A549 (cell line): ENCODE results near the gene CD96. TPM values are rescaled to one million over a fixed set of nuclear protein-coding genes. Genes with fewer than 3 reads are reported as not detected.
A peak's percentile ranks its signal among the peaks of the same experiment; 100 is the strongest.

Experiments
- ATAC-seq, 2 experiments: fragments of 200-7000 bp in 1 of 2; fragments of >200 bp in 1 of 2; cut with Nextera tagmentation in 1 of 2; cut with Tn5 transposase in 1 of 2; 3 replicates each; pipeline versions ENCODE4 v1.8.0 to v1.9.1; 2018 to 2020; ENCODE audit warnings: mild to moderate bottlenecking in 1 of 2, moderate library complexity in 1 of 2
- CTCF ChIA-PET: fragments of 300-600 bp; sonication (Branson Sonifier 250); formaldehyde crosslinking; extraction: SDS; loops from one replicate; lab custom pipeline; 2021; ENCODE audit warnings: antibody characterized with exemption, inconsistent platforms; lab: Yijun Ruan, JAX
- POLR2A ChIA-PET: fragments of 350-600 bp; formaldehyde crosslinking; extraction: SDS; loops from one replicate; lab custom pipeline; 2021; ENCODE audit warnings: antibody characterized with exemption, inconsistent platforms; lab: Yijun Ruan, JAX
- DNase-seq, 2 experiments: peaks; one replicate each; pipeline versions ENCODE4 v3.0.0 to v3.0.0-alpha.2; 2011 to 2016; ENCODE audit warnings: low read depth in 1 of 2, low spot score in 1 of 2
- FAIRE-seq: peaks from 2 replicates; lab custom pipeline; 2011; peaks lifted over from hg19 to GRCh38; lab: Jason Lieb, UNC
- H3K27ac ChIP-seq, 2 experiments: fragments of >200 bp; sonication (Bioruptor Twin); formaldehyde crosslinking; 3 replicates each; pipeline ENCODE4 v1.5.1; 2016 to 2017
- H3K4me1 ChIP-seq: fragments of >200 bp; sonication (Bioruptor Twin); formaldehyde crosslinking; 3 replicates; pipeline ENCODE4 v1.6.1; 2016
- H3K4me2 ChIP-seq: fragments of >200 bp; sonication (Bioruptor Twin); formaldehyde crosslinking; 3 replicates; pipeline ENCODE4 v1.6.1; 2016
- H3K4me3 ChIP-seq: fragments of >200 bp; sonication (Bioruptor Twin); formaldehyde crosslinking; 3 replicates; pipeline ENCODE4 v1.5.1; 2016
- H3K9me3 ChIP-seq: fragments of >200 bp; sonication (Bioruptor Twin); formaldehyde crosslinking; 3 replicates; pipeline ENCODE4 v1.6.1; 2016
- CHD2 ChIP-seq: fragments of 150-350 bp; IDR thresholded peaks from 2 replicates; pipeline ENCODE4 v1.6.1; 2014; ENCODE audit warnings: low read length; ENCODE audit not compliant: partially characterized antibody
- CHD4 ChIP-seq: fragments of 200-600 bp; sonication (generic); IDR thresholded peaks from 2 replicates; pipeline ENCODE4 v1.6.1; 2016; ENCODE audit warnings: antibody characterized with exemption, mild to moderate bottlenecking, borderline replicate concordance
- CTCF ChIP-seq: fragments of >200 bp; sonication (Bioruptor Twin); formaldehyde crosslinking; IDR thresholded peaks from 3 replicates; pipeline ENCODE4 v1.5.1; 2016
- EHF ChIP-seq: fragments of 250-450 bp; sonication (Bioruptor Pico); IDR thresholded peaks from 2 replicates; pipeline ENCODE4 v1.5.0; 2020; ENCODE audit warnings: mild to moderate bottlenecking
- FOSL2 ChIP-seq, 2 experiments: fragments of 450-650 bp in 1 of 2; fragments of >200 bp in 1 of 2; sonication (Bioruptor Twin) in 1 of 2; formaldehyde crosslinking; IDR thresholded peaks; 2 replicates each; pipeline versions ENCODE4 v1.5.0 to v1.6.1; 2016 to 2020; ENCODE audit warnings: mild to moderate bottlenecking in 1 of 2, moderate library complexity in 1 of 2
- GATA3 ChIP-seq: IDR thresholded peaks from 2 replicates; pipeline ENCODE4 v1.6.1; 2012; ENCODE audit warnings: borderline replicate concordance
- HOXA7 ChIP-seq: fragments of 250-450 bp; sonication (Bioruptor Pico); IDR thresholded peaks from 2 replicates; pipeline ENCODE4 v1.5.0; 2020; ENCODE audit warnings: mild to moderate bottlenecking, moderate library complexity
- NPAS2 ChIP-seq: fragments of 250-450 bp; sonication (Bioruptor Pico); IDR thresholded peaks from 2 replicates; pipeline ENCODE4 v1.8.0; 2022; ENCODE audit warnings: mild to moderate bottlenecking, moderate library complexity, borderline replicate concordance
- NR3C1 ChIP-seq: fragments of >200 bp; sonication (Bioruptor Twin); formaldehyde crosslinking; IDR thresholded peaks from 3 replicates; pipeline ENCODE4 v1.6.1; 2017
- PHF8 ChIP-seq: fragments of 200-600 bp; sonication (generic); IDR thresholded peaks from 2 replicates; pipeline ENCODE4 v1.6.1; 2016; ENCODE audit warnings: low read depth, mild to moderate bottlenecking, antibody characterized with exemption, moderate library complexity, borderline replicate concordance
- POLR2AphosphoS2 ChIP-seq: conservative IDR thresholded peaks from 2 replicates; pipeline ENCODE4 v1.6.1; 2012; ENCODE audit warnings: low read length, improper control_type of control experiment, inconsistent platforms
- RCOR1 ChIP-seq: fragments of 150-350 bp; IDR thresholded peaks from 2 replicates; pipeline ENCODE4 v1.6.1; 2014; ENCODE audit warnings: antibody characterized with exemption, low read length, low read depth
- REST ChIP-seq: fragments of 200-600 bp; sonication (generic); IDR thresholded peaks from 2 replicates; pipeline ENCODE4 v1.6.1; 2016; ENCODE audit warnings: antibody characterized with exemption, mild to moderate bottlenecking, moderate library complexity
- TP53 ChIP-seq: fragments of 250-450 bp; sonication (Bioruptor Pico); IDR thresholded peaks from 2 replicates; pipeline ENCODE4 v1.5.0; 2021; ENCODE audit warnings: mild to moderate bottlenecking, moderate library complexity
- ZFP36 ChIP-seq: fragments of 450-650 bp; IDR thresholded peaks from 2 replicates; pipeline ENCODE4 v1.6.1; 2014; ENCODE audit warnings: borderline replicate concordance; ENCODE audit not compliant: partially characterized antibody
- ZNF302 ChIP-seq: fragments of 250-450 bp; sonication (Bioruptor Pico); IDR thresholded peaks from 2 replicates; pipeline ENCODE4 v1.9.0; 2021; ENCODE audit warnings: inconsistent platforms, mild to moderate bottlenecking, moderate library complexity
- ZSCAN20 ChIP-seq: fragments of 250-450 bp; sonication (Bioruptor Pico); IDR thresholded peaks from 2 replicates; pipeline ENCODE4 v1.8.0; 2022; ENCODE audit warnings: mild to moderate bottlenecking, moderate library complexity
- WGBS: methylation state at CpG from one replicate; pipeline ENCODE4 v1.1.6; 2017; ENCODE audit errors: missing lambda C conversion rate; 5-methylcytosine and 5-hydroxymethylcytosine counted together
- polyA plus RNA-seq, 4 experiments: library from polyadenylated mRNA; depleted of rRNA in 3 of 4; stranded (reverse); fragments of >200 nt; fragmentation: RNase III in 1 of 4; extraction: RNeasy Plus Mini Kit Qiagen cat#74134 plus additional on column Dnase treatment in 1 of 4; gene quantifications; 2 replicates in 3 of 4; 3 replicates in 1 of 4; pipeline ENCODE4 v1.2.3, GENCODE V29; 2011 to 2017
- TF ChIP-seq, protein P1 (sequence below): fragments of >200 bp; sonication (Bioruptor Twin); formaldehyde crosslinking; IDR thresholded peaks from 3 replicates; pipeline ENCODE4 v1.6.1; 2016
- TF ChIP-seq, protein P2 (sequence below): fragments of 250-450 bp; sonication (Bioruptor Pico); IDR thresholded peaks from 2 replicates; pipeline ENCODE4 v1.5.0; 2021; ENCODE audit warnings: mild to moderate bottlenecking, moderate library complexity, borderline replicate concordance

CD96 gene
- polyA plus RNA-seq, 2 of the 4 experiments (the other 2 are of a cell fraction): not detected

DNA sequence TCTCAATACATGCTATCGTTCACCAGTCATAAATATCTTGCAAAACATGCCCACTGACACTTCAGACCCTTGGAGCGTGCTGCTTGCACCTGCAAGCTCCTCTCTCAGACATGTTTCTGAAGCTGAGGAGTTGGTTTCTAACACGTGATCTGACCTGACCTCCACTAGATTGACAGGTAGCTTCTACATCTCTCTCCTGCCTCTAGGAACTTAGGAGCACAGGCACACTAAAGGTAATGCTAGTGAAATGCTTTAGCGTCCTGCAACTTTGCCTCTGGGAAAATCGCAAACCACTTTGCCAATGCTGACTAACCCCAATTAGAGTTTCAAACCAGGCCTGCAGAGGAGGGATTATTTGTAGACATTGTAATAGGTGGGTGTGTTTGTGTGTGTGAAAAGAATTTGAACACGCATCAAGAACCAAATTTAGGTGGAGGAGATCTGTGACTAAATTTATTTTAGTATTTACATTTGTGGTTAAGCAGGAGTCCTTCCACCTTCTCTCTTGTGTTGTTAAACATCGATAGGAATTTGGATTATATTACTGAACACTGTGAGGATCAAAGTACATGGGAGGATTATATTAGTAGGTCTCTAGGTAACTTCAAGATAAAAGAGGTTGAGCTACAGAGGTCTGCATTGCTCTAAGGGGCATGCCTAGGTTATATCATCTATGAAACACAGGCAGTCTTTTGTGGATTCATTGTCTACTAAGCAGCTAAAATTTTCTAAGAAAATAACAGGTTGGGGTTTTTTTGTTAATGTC lies 139.8 kb downstream of the CD96 start:
- Histone ChIP-seq H3K4me1 (peaks cover 34% of the 10 kb centered on the region), H3K4me3 (no peak overlapping the region), H3K9me3 (no peaks in the 10 kb centered on the region), H3K4me2 (peak overlapping the region; percentile 30; the same call in 1 of the 3 replicates), H3K27ac (0 out of 6 replicates have a peak overlapping the region, but pooled peaks of 1 of the 2 experiments have one; percentile 1)
- POLR2A ChIA-PET: no interaction called here
- FAIRE-seq: no peak
- CTCF ChIA-PET: interaction anchor here (0.6 to 5.8 kb wide), 7 partner anchors 10 to 361 kb away, joined by 3 to 27 read pairs (median 8); no protein-coding TSS in a partner anchor
- DNase-seq: no peak
- no peak for ATAC-seq
- TF ChIP-seq FOSL2 (IDR thresholded peaks at IDR 0.05) (no peak), FOSL2 (CRISPR knock-in tag; IDR thresholded peaks at IDR 0.05) (no peak), ZSCAN20 (CRISPR knock-in tag) (no peak), NPAS2 (no peak), POLR2AphosphoS2 (no peak), GATA3 (no peak), ZFP36 (no peak), PHF8 (no peak), CTCF (no peak), EHF (CRISPR knock-in tag) (no peak), TP53 (CRISPR knock-in tag) (no peak), REST (no peak), HOXA7 (CRISPR knock-in tag) (no peak), ZNF302 (CRISPR knock-in tag) (no peak), CHD4 (no peak), NR3C1 (no peak), CHD2 (no peak), RCOR1 (no peak)
- TF ChIP-seq, protein P1, sequence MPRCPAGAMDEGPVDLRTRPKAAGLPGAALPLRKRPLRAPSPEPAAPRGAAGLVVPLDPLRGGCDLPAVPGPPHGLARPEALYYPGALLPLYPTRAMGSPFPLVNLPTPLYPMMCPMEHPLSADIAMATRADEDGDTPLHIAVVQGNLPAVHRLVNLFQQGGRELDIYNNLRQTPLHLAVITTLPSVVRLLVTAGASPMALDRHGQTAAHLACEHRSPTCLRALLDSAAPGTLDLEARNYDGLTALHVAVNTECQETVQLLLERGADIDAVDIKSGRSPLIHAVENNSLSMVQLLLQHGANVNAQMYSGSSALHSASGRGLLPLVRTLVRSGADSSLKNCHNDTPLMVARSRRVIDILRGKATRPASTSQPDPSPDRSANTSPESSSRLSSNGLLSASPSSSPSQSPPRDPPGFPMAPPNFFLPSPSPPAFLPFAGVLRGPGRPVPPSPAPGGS: no peak
- TF ChIP-seq, protein P2, sequence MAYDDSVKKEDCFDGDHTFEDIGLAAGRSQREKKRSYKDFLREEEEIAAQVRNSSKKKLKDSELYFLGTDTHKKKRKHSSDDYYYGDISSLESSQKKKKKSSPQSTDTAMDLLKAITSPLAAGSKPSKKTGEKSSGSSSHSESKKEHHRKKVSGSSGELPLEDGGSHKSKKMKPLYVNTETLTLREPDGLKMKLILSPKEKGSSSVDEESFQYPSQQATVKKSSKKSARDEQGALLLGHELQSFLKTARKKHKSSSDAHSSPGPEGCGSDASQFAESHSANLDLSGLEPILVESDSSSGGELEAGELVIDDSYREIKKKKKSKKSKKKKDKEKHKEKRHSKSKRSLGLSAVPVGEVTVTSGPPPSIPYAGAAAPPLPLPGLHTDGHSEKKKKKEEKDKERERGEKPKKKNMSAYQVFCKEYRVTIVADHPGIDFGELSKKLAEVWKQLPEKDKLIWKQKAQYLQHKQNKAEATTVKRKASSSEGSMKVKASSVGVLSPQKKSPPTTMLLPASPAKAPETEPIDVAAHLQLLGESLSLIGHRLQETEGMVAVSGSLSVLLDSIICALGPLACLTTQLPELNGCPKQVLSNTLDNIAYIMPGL: no peak
- 71% methylated on average over 7 of the region's 7 CpGs for WGBS
